ENCODE data around the gene GID8. TPM values are rescaled to one million over a fixed set of nuclear protein-coding genes. Genes with fewer than 3 reads are reported as not detected.

The GID8 gene
- total RNA-seq, 1 experiment from 2014 or later: 40.2 TPM

GRCh38 chr20:62962891-62963613 is 25.1 kb downstream of the GID8 start:
- Histone ChIP-seq H3K27me3 (replicated peaks; ENCODE audit: insufficient read depth, low read depth, low read length, poor library complexity) (no peaks in the 10 kb centered on the region), H3K36me3 (ENCODE audit: insufficient read depth, low read length, poor library complexity, severe bottlenecking) (no peaks in the 10 kb centered on the region), H3K4me3 (ENCODE audit: low read depth, low read length, poor library complexity, severe bottlenecking) (no peak overlapping the region), H3K27ac (ENCODE audit: low read depth, low read length, poor library complexity, severe bottlenecking) (no peak overlapping the region), H3K4me1 (ENCODE audit: insufficient read depth, low read length, poor library complexity, severe bottlenecking) (no peaks in the 10 kb centered on the region), H3K9me3 (ENCODE audit: low read depth, low read length, poor library complexity, severe bottlenecking) (no peaks in the 10 kb centered on the region)
- TF ChIP-seq, protein P1, sequence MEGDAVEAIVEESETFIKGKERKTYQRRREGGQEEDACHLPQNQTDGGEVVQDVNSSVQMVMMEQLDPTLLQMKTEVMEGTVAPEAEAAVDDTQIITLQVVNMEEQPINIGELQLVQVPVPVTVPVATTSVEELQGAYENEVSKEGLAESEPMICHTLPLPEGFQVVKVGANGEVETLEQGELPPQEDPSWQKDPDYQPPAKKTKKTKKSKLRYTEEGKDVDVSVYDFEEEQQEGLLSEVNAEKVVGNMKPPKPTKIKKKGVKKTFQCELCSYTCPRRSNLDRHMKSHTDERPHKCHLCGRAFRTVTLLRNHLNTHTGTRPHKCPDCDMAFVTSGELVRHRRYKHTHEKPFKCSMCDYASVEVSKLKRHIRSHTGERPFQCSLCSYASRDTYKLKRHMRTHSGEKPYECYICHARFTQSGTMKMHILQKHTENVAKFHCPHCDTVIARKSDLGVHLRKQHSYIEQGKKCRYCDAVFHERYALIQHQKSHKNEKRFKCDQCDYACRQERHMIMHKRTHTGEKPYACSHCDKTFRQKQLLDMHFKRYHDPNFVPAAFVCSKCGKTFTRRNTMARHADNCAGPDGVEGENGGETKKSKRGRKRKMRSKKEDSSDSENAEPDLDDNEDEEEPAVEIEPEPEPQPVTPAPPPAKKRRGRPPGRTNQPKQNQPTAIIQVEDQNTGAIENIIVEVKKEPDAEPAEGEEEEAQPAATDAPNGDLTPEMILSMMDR (conservative IDR thresholded peaks at IDR 0.05; ENCODE audit: low read depth, low read length): no peak
- TF ChIP-seq EZH2 (IDR thresholded peaks at IDR 0.05; ENCODE audit: borderline replicate concordance, low read depth, low read length, poor library complexity, severe bottlenecking): no peak
- DNase-seq (ENCODE audit: low spot score): no peak
- intact Hi-C loops (cut with micrococcal nuclease; ENCODE audit: unreplicated experiment): no loop called here
- CTCF ChIA-PET: no interaction called here
- BruUV-seq (replicated peaks): no TSS peak
- POLR2A ChIA-PET (ENCODE audit: low non-redundant PET): no interaction called here

GRCh38 chr20:62963614-62964397 is 25.9 kb downstream of the GID8 start:
- intact Hi-C loops (cut with micrococcal nuclease; ENCODE audit: unreplicated experiment): no loop called here

DNA sequence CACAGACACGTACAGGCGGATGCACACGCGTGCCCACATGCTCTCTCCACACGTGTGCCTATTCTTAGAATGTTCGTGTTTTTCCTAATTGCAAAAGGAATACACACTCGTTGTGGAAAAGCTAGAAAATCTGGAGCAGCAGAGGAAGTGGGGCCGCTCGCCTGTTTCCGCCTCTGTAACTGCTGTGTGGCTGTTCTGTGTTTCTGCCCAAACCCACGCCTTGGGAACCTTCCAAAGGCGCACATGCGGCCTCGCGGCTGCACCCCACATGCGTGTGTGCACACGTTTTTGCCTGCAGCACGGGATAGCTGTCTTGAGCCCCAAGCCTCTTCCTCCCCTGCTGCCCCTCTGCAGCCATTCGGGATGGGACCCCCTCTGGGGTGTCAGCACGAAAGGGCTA is 26.8 kb downstream of the GID8 start:
- DNase-seq (ENCODE audit: low spot score): no peak
- POLR2A ChIA-PET (ENCODE audit: low non-redundant PET): no interaction called here
- Histone ChIP-seq H3K9me3 (ENCODE audit: low read depth, low read length, poor library complexity, severe bottlenecking) (no peaks in the 10 kb centered on the region), H3K27ac (ENCODE audit: low read depth, low read length, poor library complexity, severe bottlenecking) (no peak overlapping the region), H3K4me1 (ENCODE audit: insufficient read depth, low read length, poor library complexity, severe bottlenecking) (no peaks in the 10 kb centered on the region), H3K27me3 (replicated peaks; ENCODE audit: insufficient read depth, low read depth, low read length, poor library complexity) (no peaks in the 10 kb centered on the region), H3K36me3 (ENCODE audit: insufficient read depth, low read length, poor library complexity, severe bottlenecking) (no peaks in the 10 kb centered on the region), H3K4me3 (ENCODE audit: low read depth, low read length, poor library complexity, severe bottlenecking) (no peak overlapping the region)
- no TSS peak for BruUV-seq (replicated peaks)
- CTCF ChIA-PET: no interaction called here
- TF ChIP-seq, protein P1 (conservative IDR thresholded peaks at IDR 0.05; ENCODE audit: low read depth, low read length): no peak
- TF ChIP-seq EZH2 (IDR thresholded peaks at IDR 0.05; ENCODE audit: borderline replicate concordance, low read depth, low read length, poor library complexity, severe bottlenecking): no peak
- intact Hi-C loops (cut with micrococcal nuclease; ENCODE audit: unreplicated experiment): no loop called here

More at GRCh38 chr20:62963614-62964397, 25.9 kb downstream of the GID8 start:
- no peak for DNase-seq (ENCODE audit: low spot score)
- Histone ChIP-seq H3K4me3 (ENCODE audit: low read depth, low read length, poor library complexity, severe bottlenecking) (no peak overlapping the region), H3K9me3 (ENCODE audit: low read depth, low read length, poor library complexity, severe bottlenecking) (no peaks in the 10 kb centered on the region), H3K4me1 (ENCODE audit: insufficient read depth, low read length, poor library complexity, severe bottlenecking) (no peaks in the 10 kb centered on the region), H3K27ac (ENCODE audit: low read depth, low read length, poor library complexity, severe bottlenecking) (no peak overlapping the region), H3K36me3 (ENCODE audit: insufficient read depth, low read length, poor library complexity, severe bottlenecking) (no peaks in the 10 kb centered on the region), H3K27me3 (replicated peaks; ENCODE audit: insufficient read depth, low read depth, low read length, poor library complexity) (no peaks in the 10 kb centered on the region)
- no TSS peak for BruUV-seq (replicated peaks)
- TF ChIP-seq, protein P1 (conservative IDR thresholded peaks at IDR 0.05; ENCODE audit: low read depth, low read length): no peak
- no peak for TF ChIP-seq EZH2 (IDR thresholded peaks at IDR 0.05; ENCODE audit: borderline replicate concordance, low read depth, low read length, poor library complexity, severe bottlenecking)
- ChIA-PET CTCF (no interaction called here), POLR2A (ENCODE audit: low non-redundant PET) (no interaction called here)

Data from A673 (cell line).